ENCODE measurements around the gene RBM20. TPM values are rescaled to one million over a fixed set of nuclear protein-coding genes. Genes with fewer than 3 reads are reported as not detected.

The RBM20 gene
- total and polyA plus RNA-seq, 7 donors, result 0.23 to 7.8 (median 5.4) TPM; not detected in 1

GRCh38 chr10:110822712-110823311 is 178.7 kb downstream of the RBM20 start:
- 80 to 88% methylated on average over 8 of the region's 8 CpGs for WGBS, 2 donors
- no peaks in the 10 kb centered on the region for H3K9me3 ChIP-seq
- H3K4me3 ChIP-seq, result no peak overlapping the region
- H3K36me3 ChIP-seq, result no peaks in the 10 kb centered on the region
- no peaks in the 10 kb centered on the region for H3K27me3 ChIP-seq
- H3K4me1 ChIP-seq, result peaks cover 0 to 98% (median 97%) of the 10 kb centered on the region in 4 donors
- TF ChIP-seq CTCF (IDR thresholded peaks at IDR 0.05), result no peak
- no peak for TF ChIP-seq EP300 (IDR thresholded peaks at IDR 0.05)
- no peak for TF ChIP-seq POLR2A (IDR thresholded peaks at IDR 0.05)
- TF ChIP-seq POLR2AphosphoS5 (IDR thresholded peaks at IDR 0.05), result no peak
- intact Hi-C loops (cut with DNase I), result loop anchor here (10.0 kb wide), 1 partner anchor 178 kb away; the partner anchor contains the start of gene RBM20
- peak; percentile 64 for DNase-seq
- H3K27ac ChIP-seq, result peak overlapping the region; percentile 79 to 90 (median 85)

GRCh38 chr10:110824152-110824441 is 180.0 kb downstream of the RBM20 start:
- Histone ChIP-seq H3K9me3 (no peaks in the 10 kb centered on the region), H3K36me3 (no peaks in the 10 kb centered on the region), H3K4me3 (no peak overlapping the region), H3K4me1 (peaks cover 0 to 100% (median 99%) of the 10 kb centered on the region in 4 donors), H3K27ac (peak overlapping the region; percentile 79 to 90 (median 85)), H3K27me3 (no peaks in the 10 kb centered on the region)
- intact Hi-C loops (cut with DNase I), result loop anchor here (10.0 kb wide), 1 partner anchor 179 kb away; the partner anchor contains the start of gene RBM20
- TF ChIP-seq POLR2AphosphoS5 (IDR thresholded peaks at IDR 0.05) (no peak), EP300 (IDR thresholded peaks at IDR 0.05) (no peak), POLR2A (IDR thresholded peaks at IDR 0.05) (no peak), CTCF (IDR thresholded peaks at IDR 0.05) (no peak)
- WGBS, 2 donors, result 21 to 58% methylated on average over 1 of the region's 1 CpG
- no peak for DNase-seq

DNA sequence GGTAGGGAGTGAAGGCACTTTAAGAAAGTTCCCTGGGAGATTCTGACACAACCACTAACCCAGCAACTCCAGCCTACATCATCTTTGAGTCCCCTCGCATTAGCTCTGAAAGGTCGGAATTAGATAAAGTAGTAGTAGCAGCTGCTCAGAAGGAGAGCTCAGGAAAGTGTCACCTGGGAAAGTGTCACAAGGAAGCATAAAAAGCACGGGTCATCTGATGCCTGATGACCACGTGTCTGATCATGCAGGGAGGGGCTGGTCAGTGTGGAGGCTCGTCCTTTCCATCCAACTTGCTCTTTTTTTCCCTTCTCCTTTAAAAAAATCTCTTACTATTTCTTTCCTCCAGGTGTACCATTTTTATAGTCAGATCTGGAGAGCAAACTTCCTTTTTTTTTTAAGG is 180.5 kb downstream of the RBM20 start:
- intact Hi-C loops (cut with DNase I), result loop anchor here (10.0 kb wide), 1 partner anchor 180 kb away; the partner anchor contains the start of gene RBM20
- 30 to 69% methylated on average over 5 of the region's 5 CpGs for WGBS, 2 donors
- Histone ChIP-seq H3K27me3 (no peaks in the 10 kb centered on the region), H3K4me3 (no peak overlapping the region), H3K27ac (peak overlapping the region; percentile 79 to 90 (median 85)), H3K9me3 (no peaks in the 10 kb centered on the region), H3K4me1 (peaks cover 0 to 100% (median 99%) of the 10 kb centered on the region in 4 donors), H3K36me3 (no peaks in the 10 kb centered on the region)
- TF ChIP-seq POLR2AphosphoS5 (IDR thresholded peaks at IDR 0.05) (no peak), EP300 (IDR thresholded peaks at IDR 0.05) (no peak)
- DNase-seq, result no peak

GRCh38 chr10:110825508-110825907 is 181.4 kb downstream of the RBM20 start:
- DNase-seq, result no peak
- peak overlapping the region; percentile 79 to 90 (median 85) for H3K27ac ChIP-seq
- intact Hi-C loops (cut with DNase I), result loop anchor here (10.0 kb wide), 1 partner anchor 181 kb away; the partner anchor contains the start of gene RBM20
- no peaks in the 10 kb centered on the region for H3K36me3 ChIP-seq
- peaks cover 0 to 96% (median 95%) of the 10 kb centered on the region in 4 donors for H3K4me1 ChIP-seq
- H3K9me3 ChIP-seq, result no peaks in the 10 kb centered on the region
- WGBS, 2 donors, result 24 to 69% methylated on average over 1 of the region's 1 CpG
- H3K4me3 ChIP-seq, result no peak overlapping the region
- TF ChIP-seq POLR2AphosphoS5 (IDR thresholded peaks at IDR 0.05) (peak; percentile 47 to 84 (median 76)), POLR2A (IDR thresholded peaks at IDR 0.05) (no peak), EP300 (IDR thresholded peaks at IDR 0.05) (peak; percentile 19 to 93 (median 72))
- H3K27me3 ChIP-seq, result no peaks in the 10 kb centered on the region

GRCh38 chr10:110827410-110827809 is 183.3 kb downstream of the RBM20 start:
- Histone ChIP-seq H3K36me3 (no peaks in the 10 kb centered on the region), H3K4me1 (peaks cover 0 to 77% (median 76%) of the 10 kb centered on the region in 4 donors), H3K27me3 (no peaks in the 10 kb centered on the region), H3K4me3 (no peak overlapping the region), H3K27ac (peak overlapping the region; percentile 77 to 90 (median 85)), H3K9me3 (no peaks in the 10 kb centered on the region)
- TF ChIP-seq EP300 (IDR thresholded peaks at IDR 0.05) (no peak), CTCF (IDR thresholded peaks at IDR 0.05) (no peak), POLR2AphosphoS5 (IDR thresholded peaks at IDR 0.05) (no peak), POLR2A (IDR thresholded peaks at IDR 0.05) (no peak)
- no peak for DNase-seq
- 68 to 70% methylated on average over 4 of the region's 4 CpGs for WGBS, 2 donors
- intact Hi-C loops (cut with DNase I), result loop anchor here (10.0 kb wide), 1 partner anchor 183 kb away; the partner anchor contains the start of gene RBM20

Measured in sigmoid colon (tissue), 7 donors.